ENCODE measurements around the gene MAP3K2. TPM values are rescaled to one million over a fixed set of nuclear protein-coding genes. Genes with fewer than 3 reads are reported as not detected.

Gene MAP3K2
- total RNA-seq, 2 experiments from 2014 or later, result 41.1 to 43.2 TPM

GRCh38 chr2:127424598-127425520, 37.1 kb upstream of the MAP3K2 start:
- H3K4me3 Mint-ChIP-seq, result no peak overlapping the region
- no peaks in the 10 kb centered on the region for H3K9me3 Mint-ChIP-seq
- H3K27me3 Mint-ChIP-seq, result peaks cover 51% of the 10 kb centered on the region
- H3K36me3 Mint-ChIP-seq, result no peaks in the 10 kb centered on the region
- H3K4me1 Mint-ChIP-seq, result peaks cover 5% of the 10 kb centered on the region
- DNase-seq, result no peak
- H3K27ac Mint-ChIP-seq, result no peak overlapping the region

GRCh38 chr2:127423880-127424279, 36.1 kb upstream of the MAP3K2 start:
- Mint-ChIP-seq H3K9me3 (no peaks in the 10 kb centered on the region), H3K36me3 (no peaks in the 10 kb centered on the region), H3K27ac (no peak overlapping the region), H3K4me1 (peaks cover 5% of the 10 kb centered on the region), H3K4me3 (peak overlapping the region; percentile 44), H3K27me3 (peaks cover 51% of the 10 kb centered on the region)
- no peak for DNase-seq

- Mint-ChIP-seq H3K4me1 (peaks cover 5% of the 10 kb centered on the region), H3K4me3 (peak overlapping the region; percentile 44), H3K27ac (no peak overlapping the region), H3K27me3 (peaks cover 51% of the 10 kb centered on the region), H3K9me3 (no peaks in the 10 kb centered on the region), H3K36me3 (no peaks in the 10 kb centered on the region)
- DNase-seq, result no peak
These were observed 35.7 kb upstream of the MAP3K2 start for GRCh38 chr2:127423478-127423843.

- peaks cover 51% of the 10 kb centered on the region for H3K27me3 Mint-ChIP-seq
- peak overlapping the region; percentile 61 for H3K4me3 Mint-ChIP-seq
- H3K36me3 Mint-ChIP-seq, result no peaks in the 10 kb centered on the region
- peak; percentile 24 for DNase-seq
- no peaks in the 10 kb centered on the region for H3K9me3 Mint-ChIP-seq
- H3K27ac Mint-ChIP-seq, result no peak overlapping the region
- peaks cover 5% of the 10 kb centered on the region for H3K4me1 Mint-ChIP-seq
These were observed 35.0 kb upstream of the MAP3K2 start for GRCh38 chr2:127422559-127423477.

GRCh38 chr2:127421871-127422558, 34.2 kb upstream of the MAP3K2 start:
- peaks cover 55% of the 10 kb centered on the region for H3K27me3 Mint-ChIP-seq
- H3K4me1 Mint-ChIP-seq, result peaks cover 5% of the 10 kb centered on the region
- no peak overlapping the region for H3K4me3 Mint-ChIP-seq
- no peak overlapping the region for H3K27ac Mint-ChIP-seq
- no peak for DNase-seq
- no peaks in the 10 kb centered on the region for H3K36me3 Mint-ChIP-seq
- no peaks in the 10 kb centered on the region for H3K9me3 Mint-ChIP-seq

- no peak overlapping the region for H3K4me3 Mint-ChIP-seq
- H3K4me1 Mint-ChIP-seq, result peaks cover 12% of the 10 kb centered on the region
- DNase-seq, result no peak
- peaks cover 55% of the 10 kb centered on the region for H3K27me3 Mint-ChIP-seq
- H3K36me3 Mint-ChIP-seq, result no peaks in the 10 kb centered on the region
- H3K9me3 Mint-ChIP-seq, result no peaks in the 10 kb centered on the region
- H3K27ac Mint-ChIP-seq, result no peak overlapping the region
These were observed 33.5 kb upstream of the MAP3K2 start for GRCh38 chr2:127421116-127421800.

- H3K27me3 Mint-ChIP-seq, result peaks cover 48% of the 10 kb centered on the region
- no peak overlapping the region for H3K4me3 Mint-ChIP-seq
- H3K4me1 Mint-ChIP-seq, result peaks cover 18% of the 10 kb centered on the region
These were observed 32.5 kb upstream of the MAP3K2 start for GRCh38 chr2:127420039-127420864.

GRCh38 chr2:127419448-127420038, 31.8 kb upstream of the MAP3K2 start:
- H3K9me3 Mint-ChIP-seq, result no peaks in the 10 kb centered on the region
- no peak overlapping the region for H3K27ac Mint-ChIP-seq
- no peak for DNase-seq
- H3K27me3 Mint-ChIP-seq, result peaks cover 42% of the 10 kb centered on the region
- no peaks in the 10 kb centered on the region for H3K36me3 Mint-ChIP-seq
- H3K4me1 Mint-ChIP-seq, result peaks cover 18% of the 10 kb centered on the region
- H3K4me3 Mint-ChIP-seq, result no peak overlapping the region

More at GRCh38 chr2:127420039-127420864, 32.5 kb upstream of the MAP3K2 start:
- Mint-ChIP-seq H3K9me3 (no peaks in the 10 kb centered on the region), H3K27ac (no peak overlapping the region), H3K36me3 (no peaks in the 10 kb centered on the region)
- DNase-seq, result no peak

GRCh38 chr2:127419112-127419430, 31.3 kb upstream of the MAP3K2 start:
- no peaks in the 10 kb centered on the region for H3K9me3 Mint-ChIP-seq
- H3K36me3 Mint-ChIP-seq, result no peaks in the 10 kb centered on the region
- H3K4me3 Mint-ChIP-seq, result no peak overlapping the region
- no peak for DNase-seq
- H3K4me1 Mint-ChIP-seq, result peaks cover 18% of the 10 kb centered on the region
- no peak overlapping the region for H3K27ac Mint-ChIP-seq
- H3K27me3 Mint-ChIP-seq, result peaks cover 41% of the 10 kb centered on the region

- H3K36me3 Mint-ChIP-seq, result no peaks in the 10 kb centered on the region
- no peak for DNase-seq
- no peak within 1 kb of the TSS for H3K27ac Mint-ChIP-seq
- no peaks in the 10 kb centered on the region for H3K9me3 Mint-ChIP-seq
- peaks cover 40% of the 10 kb centered on the region for H3K27me3 Mint-ChIP-seq
- peaks cover 16% of the 10 kb centered on the region for H3K4me1 Mint-ChIP-seq
- no peak within 1 kb of the TSS for H3K4me3 Mint-ChIP-seq
These were observed 30.7 kb upstream of the MAP3K2 start, which contains the start of gene PROC for GRCh38 chr2:127418300-127419111. Gene PROC, plus strand, starts transcription at chr2:127418427. Its CDS starts 1,516 bp downstream, at chr2:127419943.

- H3K27me3 Mint-ChIP-seq, result peaks cover 39% of the 10 kb centered on the region
- no peak for DNase-seq
- H3K27ac Mint-ChIP-seq, result no peak overlapping the region
- H3K4me3 Mint-ChIP-seq, result no peak overlapping the region
- H3K36me3 Mint-ChIP-seq, result no peaks in the 10 kb centered on the region
- H3K9me3 Mint-ChIP-seq, result peaks cover 3% of the 10 kb centered on the region
- peaks cover 16% of the 10 kb centered on the region for H3K4me1 Mint-ChIP-seq
These were observed 29.6 kb upstream of the MAP3K2 start for GRCh38 chr2:127417406-127417805.

- peaks cover 3% of the 10 kb centered on the region for H3K9me3 Mint-ChIP-seq
- H3K27ac Mint-ChIP-seq, result no peak overlapping the region
- peaks cover 21% of the 10 kb centered on the region for H3K4me1 Mint-ChIP-seq
- H3K27me3 Mint-ChIP-seq, result peaks cover 31% of the 10 kb centered on the region
- DNase-seq, result peak; percentile 15
- no peaks in the 10 kb centered on the region for H3K36me3 Mint-ChIP-seq
- H3K4me3 Mint-ChIP-seq, result peak overlapping the region; percentile 74
These were observed 28.8 kb upstream of the MAP3K2 start for GRCh38 chr2:127416506-127417001.
